HPDE6-E6E7 (cell line): ENCODE data around the gene EP400.
"Not testable (repeated sequence)": the region's sequence is repeated elsewhere in the genome, so short reads cannot be mapped to it uniquely, and the experiment has no call there.

Experiments used
- DNase-seq: peaks from one replicate; pipeline ENCODE4 v3.0.0; 2011; ENCODE audit warnings: missing footprints; ENCODE audit errors: extremely low spot score

The EP400 gene

DNA sequence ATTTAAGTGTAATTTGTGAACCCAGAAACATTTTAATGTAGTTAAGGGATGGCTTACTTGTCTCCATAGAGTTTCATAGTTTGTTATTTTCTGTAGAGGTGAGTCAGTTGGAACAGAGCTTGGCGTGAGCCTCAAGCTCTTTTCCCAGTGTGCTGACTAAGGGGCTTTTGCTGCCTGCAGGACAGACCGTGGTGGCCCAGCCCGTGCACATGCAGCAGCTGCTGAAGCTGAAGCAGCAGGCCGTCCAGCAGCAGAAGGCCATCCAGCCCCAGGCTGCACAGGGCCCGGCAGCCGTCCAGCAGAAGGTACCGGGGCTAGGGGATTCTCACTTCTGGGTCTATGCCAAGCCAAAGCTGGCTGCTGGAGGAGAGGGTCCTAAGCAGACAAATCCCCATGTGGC lies 117.4 kb downstream of the EP400 start:
- DNase-seq: no peak

DNA sequence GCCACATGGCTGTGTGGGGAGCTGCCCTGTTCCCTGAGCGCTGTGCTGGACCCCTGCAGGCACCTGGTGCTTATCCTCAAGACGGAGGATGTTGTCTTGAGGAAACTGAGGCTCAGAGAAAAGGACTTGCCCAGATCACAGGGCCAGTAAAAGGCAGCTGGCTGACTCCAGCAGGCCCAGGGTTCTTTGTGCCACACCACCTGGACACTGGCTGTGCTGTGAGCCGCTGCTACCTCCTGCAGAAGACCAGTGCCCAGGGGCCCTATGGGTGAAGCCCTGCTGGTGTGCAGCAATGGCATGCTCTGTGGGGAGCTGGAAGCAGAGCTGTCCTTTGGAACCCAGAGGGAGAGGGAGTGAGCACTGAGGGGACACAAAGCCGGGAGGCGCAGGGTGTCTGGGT lies 118.5 kb downstream of the EP400 start:
- DNase-seq: no peak

DNA sequence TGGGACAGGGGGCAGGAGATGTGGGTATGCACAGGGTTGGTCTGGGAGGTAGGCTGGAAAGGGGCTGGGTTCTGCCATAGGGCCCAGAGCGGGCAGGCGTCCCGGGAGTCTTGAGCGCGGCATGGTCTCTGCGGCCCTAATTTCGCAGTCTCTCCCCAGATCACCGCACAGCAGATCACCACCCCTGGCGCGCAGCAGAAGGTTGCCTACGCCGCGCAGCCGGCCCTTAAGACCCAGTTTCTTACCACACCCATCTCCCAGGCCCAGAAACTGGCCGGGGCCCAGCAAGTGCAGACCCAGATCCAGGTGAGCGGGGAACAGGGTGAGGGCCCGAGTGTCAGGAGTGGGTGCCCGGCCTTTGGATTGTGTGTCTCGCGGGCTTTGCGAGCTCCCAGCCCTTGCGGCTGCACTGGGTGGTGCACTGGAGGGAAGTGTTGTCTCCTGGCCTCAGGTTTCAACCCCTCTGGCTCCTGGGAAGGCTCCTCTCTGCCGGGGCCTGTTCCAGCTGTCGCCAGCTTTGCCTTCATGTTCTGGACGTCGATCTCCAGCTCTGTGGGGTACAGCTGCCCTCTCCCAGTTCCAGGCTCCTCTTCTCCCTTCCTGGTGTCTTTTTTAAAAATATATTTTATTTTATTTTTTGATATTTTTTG lies 119.7 kb downstream of the EP400 start:
- DNase-seq: no peak

DNA sequence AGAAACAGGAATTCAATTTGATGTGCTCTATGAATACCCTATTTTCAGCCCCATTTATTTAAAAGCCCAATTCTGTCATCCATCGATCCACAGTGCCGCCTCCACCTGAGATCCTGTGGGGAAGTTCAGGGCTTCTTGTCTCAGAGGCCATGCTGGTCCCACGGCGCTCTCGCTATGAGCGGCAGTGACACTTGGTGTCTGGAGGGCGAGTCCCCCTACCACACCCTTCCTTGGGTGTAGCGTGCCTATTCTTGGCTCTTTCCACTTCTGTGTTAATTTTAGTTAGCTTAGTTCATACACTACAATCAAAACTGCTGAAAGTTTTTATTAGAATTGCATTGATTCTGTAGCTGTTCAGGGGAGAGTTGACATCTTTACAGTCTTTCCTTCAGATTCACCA lies 120.6 kb downstream of the EP400 start:
- no peak for DNase-seq

DNA sequence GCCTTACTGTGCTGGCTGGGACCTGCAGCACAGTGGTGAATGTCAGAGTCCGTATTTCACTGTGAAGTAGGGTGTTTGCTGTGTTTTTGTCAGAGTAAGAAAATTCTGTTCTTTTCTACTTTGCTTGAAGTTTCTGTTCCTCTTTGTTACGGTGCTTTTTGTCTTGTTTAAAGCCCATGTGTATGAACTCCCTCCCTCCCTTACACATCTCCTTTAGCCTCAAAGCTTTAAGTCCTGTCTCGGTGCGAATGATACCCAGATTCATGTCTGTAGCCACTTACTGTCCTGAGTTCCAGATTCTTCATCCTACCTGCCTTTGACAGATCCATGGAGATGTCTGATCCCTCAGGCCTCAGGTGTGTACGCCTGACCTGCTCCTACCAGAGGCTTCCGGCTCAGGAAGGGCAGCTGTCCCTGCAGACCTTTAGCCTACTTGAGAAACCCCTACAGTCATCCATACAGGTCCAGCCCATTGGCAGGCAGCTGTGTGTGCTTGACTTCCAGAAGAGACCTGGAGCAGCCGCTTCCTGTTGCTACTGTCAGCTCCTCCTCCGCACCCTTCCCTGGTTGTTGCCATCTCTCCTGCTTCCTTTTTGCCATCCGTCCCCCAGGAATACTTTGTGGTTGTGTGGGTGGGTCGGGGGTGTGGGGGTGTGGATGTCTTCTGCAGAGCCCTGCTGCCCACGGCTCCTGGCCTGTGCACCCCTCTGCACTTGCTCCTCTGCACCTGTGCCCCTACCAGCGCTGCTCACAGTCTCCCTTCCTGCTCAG lies 121.5 kb downstream of the EP400 start:
- no peak for DNase-seq

DNA sequence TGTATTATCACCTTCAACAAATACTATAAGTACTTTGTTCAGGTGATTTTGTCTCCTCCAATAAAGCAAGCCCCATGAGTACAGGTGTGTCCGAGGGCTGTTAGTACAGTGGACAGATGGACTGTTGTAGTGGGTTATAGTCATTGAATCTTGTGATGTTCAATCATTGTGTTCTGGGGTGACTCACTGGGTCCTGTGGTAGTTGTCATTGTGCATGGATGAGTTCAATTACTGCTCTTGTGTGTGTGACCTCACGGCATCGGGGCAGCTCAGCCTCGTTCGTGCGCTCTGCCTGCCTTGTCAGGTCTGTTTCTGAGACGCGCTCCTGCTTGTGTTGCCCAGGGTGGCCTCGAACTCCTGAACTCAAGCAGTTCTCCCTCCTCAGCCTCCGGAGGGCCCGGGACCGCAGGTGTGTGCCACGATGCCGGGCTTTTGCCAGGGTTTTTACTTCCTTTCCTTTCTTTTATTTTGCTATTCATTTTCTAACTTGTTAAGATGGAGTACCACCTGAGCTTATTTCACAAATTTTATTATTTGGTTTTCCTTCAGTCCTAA lies 122.2 kb downstream of the EP400 start:
- DNase-seq: no peak

DNA sequence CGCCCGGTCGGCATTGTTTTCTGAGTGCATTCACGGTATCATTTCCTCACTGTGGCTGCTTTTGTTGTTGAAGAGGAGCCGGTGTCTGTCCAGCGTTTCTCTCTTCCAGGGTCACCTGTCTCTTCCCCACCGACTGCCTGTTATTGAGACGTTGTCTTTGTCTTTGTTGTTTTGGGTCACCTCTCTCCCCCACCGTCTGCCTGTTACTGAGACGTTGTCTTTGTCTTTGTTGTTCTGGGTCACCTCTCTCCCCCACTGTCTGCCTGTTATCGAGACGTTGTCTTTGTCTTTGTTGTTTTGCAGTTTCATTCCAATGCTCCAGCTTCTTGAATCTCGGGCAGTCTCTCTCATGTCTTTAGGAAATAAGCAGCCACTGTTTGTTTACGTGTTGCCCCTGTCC lies 124.5 kb downstream of the EP400 start:
- no peak for DNase-seq

DNA sequence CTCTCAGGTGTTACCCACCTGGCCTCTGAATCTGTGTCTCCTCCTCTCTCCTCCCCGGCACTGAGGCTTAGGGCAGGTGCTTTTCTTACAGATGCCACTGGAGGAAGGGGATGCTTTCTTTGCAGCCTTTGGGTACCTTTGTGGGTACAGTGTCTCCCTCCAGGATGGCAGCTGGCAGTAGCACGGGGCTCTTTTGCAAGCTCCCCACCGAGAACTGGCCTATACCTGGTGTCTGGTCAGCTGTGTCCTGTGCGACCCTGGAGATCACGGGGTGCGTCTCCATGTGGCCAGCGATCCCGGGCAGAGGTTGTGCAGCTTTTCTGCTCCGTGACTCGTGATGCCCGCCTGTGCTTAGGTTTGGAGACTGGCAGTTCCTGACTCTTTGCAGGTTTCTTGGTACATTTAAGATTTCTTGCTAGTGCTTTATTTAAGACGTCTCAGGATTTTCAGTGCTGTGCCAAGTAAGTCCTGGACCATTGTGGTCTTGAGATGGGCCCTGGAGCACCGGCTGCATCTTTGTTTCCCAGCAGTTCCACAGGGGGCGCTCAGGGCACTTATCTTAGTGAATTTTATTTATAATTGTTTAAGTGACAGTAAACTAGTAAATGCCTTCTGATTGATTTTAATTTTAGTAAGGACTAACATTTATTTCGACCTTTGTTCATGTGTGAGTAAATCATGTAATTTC lies 125.4 kb downstream of the EP400 start:
- DNase-seq: no peak

DNA sequence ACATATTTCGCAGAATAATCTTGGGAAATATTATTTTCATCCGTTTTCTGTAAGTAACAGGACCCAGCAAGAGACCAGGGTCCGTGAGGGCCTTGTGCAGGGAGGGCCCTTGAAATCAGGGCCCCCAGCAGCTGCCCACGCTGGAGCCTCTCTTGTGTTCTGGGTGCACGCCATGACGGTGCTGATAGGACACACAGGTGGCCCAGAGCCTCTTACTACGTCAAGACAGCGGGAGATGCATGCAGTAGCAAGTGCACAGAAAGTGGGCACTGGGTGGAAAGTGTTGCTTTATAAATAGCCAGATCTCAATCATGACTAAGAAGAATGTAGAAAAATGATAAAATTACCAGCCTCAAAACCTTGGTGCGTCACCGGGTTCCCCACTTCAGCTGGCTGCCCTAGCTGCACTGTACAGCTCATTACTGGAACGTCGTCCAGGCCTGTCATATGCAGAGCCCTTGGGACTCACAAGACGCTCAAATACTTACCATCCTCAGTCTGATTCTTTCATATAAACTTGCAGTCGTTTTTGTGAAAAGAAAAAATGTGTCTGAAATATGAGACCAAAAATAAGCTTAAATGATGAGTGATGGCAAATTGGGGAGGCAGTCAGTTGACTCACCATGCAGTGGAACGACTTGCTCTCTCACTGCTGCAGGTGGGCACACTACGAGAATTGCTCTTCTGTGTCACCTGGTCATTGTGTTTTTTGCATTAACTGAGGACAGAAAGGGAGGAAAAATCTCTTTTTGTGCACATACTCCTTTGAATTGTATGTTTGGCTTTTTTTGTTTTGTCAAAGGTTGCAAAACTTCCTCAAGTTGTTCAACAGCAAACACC lies 126.2 kb downstream of the EP400 start:
- no peak for DNase-seq

DNA sequence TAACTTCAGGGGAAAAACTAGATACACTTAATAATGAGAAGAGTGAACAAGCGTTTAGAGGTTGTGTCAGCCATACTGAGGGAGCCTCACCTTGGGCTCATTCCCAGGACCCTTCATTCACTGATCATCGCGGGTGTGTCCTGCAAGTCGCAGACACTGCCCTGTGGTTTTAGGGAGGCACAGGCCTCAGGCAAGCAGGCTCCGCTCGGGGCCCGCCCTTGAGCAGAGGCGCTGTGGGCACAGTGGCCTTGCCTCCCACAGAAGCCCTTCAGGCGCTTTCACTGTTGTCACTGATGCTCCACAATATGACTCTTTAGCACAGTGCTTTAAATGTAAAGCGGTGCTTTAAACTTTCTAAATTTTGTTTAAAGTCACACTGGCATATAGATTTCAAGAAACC lies 127.0 kb downstream of the EP400 start:
- DNase-seq: no peak

DNA sequence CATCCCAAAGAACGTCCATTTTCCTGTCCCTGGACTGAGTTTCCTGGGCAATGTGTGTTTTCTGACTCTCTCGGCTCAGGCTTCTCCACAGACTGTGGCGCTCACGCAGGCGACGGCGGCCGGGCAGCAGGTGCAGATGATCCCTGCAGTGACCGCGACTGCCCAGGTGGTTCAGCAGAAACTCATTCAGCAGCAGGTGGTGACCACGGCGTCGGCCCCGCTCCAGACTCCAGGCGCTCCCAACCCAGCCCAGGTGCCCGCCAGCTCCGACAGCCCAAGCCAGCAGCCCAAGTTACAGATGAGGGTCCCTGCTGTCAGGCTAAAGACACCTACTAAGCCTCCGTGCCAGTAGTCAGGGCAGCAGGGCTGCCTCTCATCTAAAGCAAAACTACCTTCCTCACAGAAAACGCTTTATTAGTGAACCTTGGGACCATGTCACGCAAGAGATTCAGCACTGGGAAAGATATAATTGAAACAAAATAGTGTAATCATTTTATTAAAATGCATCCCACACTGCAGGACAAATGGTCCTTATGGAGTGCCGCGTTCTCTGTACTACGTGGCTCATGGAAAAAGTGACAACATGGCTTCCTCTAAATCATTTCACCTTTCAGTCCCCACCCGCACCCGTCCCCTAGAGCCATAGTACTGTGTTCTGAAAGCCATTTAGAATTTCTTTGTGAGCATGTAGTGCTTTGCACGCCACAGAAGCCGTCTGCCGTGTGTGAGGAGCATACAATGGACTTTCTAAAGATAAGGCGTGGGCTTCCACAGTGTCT lies 127.8 kb downstream of the EP400 start:
- no peak for DNase-seq

DNA sequence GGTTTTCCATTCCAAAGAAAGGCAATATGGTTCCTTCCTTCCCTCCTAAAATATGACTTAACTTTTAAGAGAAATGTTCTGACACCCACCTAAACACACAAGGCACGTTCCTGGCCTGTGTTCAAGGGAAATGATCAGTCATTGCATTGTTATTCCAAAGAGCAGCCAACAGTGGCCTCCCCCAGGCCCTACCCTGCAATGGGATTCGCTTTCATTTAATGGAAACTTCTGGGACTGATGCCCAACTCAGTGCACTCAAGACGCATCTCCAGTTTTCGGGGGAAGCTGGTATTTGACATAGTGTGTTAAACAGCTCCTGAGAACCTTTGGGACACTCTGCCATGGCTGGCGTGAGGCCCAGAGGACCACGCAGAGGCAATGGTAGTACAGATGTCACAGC lies 128.4 kb downstream of the EP400 start:
- no peak for DNase-seq

DNA sequence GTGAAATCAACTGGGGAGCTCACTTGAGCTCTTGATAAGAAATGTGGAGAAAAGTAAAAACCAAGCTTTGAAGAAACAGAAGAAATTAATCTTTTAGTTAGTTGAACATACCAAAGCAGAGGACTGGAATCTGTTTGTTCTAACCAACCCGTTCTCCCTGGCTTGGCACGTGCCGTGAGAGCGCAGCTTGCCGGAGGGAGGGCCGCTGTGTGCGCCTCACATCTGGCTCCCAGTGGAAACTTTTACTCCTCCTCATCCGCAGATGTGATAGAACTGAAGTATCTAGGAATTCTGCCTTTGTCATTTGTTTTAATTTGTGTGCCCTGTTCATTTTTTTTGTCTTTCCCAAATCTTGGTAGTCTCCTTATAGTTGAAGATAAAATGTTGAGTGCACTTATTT lies 129.5 kb downstream of the EP400 start:
- no peak for DNase-seq

DNA sequence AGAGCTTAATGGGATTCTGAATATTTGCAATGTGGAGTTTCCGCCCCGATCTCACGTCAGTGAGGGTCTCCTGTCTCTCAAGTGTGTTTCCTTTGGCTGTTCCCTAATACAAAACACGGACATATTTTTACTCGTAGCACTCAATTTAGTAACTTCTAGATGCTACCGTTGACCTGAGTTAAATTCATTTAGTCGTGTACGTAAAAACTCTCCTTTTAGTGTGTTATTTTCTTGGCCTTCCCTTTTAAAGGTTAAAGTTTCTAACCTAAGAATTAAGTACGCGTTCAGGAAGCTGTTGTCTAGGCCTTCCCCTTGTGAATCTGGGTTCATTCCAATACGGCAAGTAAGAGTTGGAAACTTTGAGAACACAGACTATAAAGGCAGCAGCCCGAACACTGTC lies 130.0 kb downstream of the EP400 start:
- no peak for DNase-seq

DNA sequence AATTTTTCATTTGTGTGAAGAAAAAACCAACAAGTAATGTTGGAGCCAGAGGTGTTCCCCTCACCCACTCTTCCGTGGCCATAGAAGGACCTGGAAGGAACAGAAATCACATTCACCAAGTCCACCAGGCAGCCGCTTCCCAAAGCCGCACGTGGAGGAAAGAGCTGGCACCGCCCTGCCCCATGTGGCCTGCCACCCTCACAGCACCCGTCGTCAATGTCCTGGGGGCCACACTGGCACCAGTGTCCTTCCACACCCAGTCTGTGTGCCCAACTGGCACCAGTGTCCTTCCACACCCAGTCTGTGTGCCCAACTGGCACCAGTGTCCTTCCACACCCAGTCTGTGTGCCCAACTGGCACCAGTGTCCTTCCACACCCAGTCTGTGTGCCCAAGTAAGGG lies 130.8 kb downstream of the EP400 start:
- DNase-seq: not testable (repeated sequence)

DNA sequence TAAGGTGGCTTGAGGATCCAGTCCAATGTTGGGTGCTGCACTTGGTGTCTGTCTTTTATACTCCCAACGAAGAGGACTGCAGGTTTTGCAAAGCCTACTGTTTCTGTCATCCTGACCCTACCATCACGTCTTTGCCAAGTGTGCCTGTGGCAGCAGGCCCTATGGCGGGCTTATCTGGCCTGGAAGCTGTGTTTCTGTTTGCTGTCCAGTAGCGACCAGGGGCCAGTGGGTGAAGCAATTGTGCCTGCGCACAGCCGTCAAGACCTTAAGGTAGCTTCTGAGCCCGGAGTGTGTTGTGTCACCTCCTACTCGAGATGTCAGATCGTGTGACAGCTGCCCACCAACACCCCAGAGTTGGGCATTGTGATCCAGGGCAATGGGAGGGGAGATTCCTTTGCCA lies 131.7 kb downstream of the EP400 start:
- DNase-seq: no peak

DNA sequence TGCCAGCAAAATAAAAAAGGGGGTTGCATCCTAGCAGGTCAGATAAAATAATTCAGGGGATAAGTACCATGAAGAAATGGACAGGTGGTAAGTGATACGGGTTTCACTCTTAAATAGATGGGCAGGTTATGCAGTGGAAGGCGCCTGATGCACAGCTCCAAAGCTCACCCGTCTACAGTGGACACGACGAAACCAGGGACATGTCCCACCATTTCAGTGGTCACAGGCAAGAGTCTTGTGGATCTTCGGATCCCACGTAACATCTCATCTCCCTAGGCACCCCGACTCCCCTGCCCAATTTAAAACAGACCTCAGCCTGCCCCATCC lies 133.8 kb downstream of the EP400 start:
- no peak for DNase-seq

DNA sequence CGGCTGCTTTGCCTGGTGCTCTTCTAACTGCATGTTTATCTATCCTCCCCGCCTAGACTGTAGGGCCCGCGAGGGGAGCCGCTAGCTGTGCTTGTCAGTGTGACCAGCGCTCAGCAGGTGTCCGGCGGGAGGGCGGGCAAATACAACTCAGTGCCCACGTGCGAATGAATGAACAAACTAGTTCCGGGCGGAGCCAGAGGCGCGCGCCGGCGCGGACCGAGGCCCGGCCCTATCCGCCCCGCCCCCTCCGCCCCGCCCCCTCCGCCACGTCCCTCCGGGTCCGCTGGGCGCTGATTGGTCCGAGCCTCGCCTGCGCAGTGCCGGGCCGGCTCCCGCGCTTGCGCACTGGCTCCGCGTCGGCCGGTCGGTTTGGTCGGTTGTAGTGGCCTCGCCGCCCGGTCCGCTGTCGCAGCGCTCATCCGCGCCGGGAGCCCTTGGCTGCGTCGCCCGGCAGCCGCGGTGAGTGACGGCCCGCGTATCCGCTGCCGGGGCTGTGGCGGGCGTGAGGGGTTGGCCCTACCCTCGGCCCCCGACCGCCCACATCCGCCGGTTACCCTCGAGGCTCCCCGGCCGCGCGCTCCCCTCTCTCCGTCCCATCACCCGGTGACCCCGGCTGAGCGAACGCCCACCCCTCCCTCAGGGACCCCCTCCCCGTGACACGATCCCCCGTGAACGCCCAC lies 134.3 kb downstream of the EP400 start:
- peak; percentile 99 for DNase-seq

DNA sequence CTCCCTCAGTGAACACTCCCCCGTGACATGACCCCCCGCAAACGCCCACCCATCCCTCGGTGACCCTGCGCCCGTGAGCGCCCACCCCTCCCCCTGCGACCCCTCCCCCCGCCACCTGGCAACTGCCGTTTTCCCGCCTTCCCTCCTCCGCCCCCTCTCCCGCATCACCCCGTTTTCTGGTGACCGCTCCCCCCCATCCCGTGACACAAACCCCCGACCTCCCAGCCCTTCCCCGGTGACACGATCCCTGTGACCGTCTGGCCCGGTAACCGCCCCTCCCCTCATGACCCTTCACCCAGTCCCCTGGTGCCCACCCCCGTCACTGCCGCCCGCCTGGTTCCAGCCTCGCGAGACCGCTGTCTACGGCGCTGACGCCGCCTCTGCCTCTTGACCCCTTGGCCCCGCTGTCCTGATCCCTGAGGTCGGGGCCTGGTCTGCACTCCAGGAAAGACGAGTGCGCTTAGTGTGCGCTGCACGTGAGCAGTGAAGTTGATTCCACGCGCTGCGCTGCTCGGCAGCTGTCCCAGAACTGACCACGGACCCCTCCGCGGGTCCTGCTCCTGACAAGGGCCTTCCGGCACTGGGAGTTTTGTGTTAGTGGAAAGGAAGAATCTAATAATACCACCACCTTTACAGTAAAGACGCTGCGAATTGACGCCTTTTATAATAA lies 135.0 kb downstream of the EP400 start:
- peak; percentile 41 for DNase-seq

DNA sequence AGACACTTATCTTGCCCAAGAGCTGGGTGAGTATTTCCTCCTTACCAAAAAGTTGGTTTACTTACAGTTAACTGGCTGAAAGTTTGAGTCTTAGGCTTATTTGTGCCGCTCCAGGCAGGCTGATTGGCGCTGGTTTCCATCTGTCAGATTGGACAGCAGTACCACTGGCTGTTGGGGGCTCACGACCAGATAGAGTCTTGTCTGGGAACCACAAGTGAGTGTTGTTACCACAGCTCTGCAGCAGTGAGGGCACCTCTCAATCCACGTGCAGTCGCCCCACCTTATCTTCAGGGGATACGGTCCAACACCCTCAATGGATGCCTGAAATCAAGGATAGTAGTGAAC lies 135.5 kb downstream of the EP400 start:
- DNase-seq: no peak
